Uterus (tissue), 2 donors: ENCODE results near the gene HOOK1.

Source experiments
- CTCF ChIP-seq, 4 experiments: fragments of 200-600 bp in 2 of 4; fragments of 450-650 bp in 2 of 4; sonication (generic) in 2 of 4; IDR thresholded peaks; one replicate each; pipeline ENCODE4 v1.5.1; 2016 to 2019; ENCODE audit warnings: antibody characterized with exemption in 4 of 4, mild to moderate bottlenecking in 2 of 4, moderate library complexity in 1 of 4
- POLR2A ChIP-seq, 2 donors: fragments of 450-650 bp; IDR thresholded peaks; one replicate each; pipeline ENCODE4 v1.6.1; 2016; ENCODE audit warnings: antibody characterized with exemption in 2 of 2, mild to moderate bottlenecking in 1 of 2, moderate library complexity in 1 of 2

DNA sequence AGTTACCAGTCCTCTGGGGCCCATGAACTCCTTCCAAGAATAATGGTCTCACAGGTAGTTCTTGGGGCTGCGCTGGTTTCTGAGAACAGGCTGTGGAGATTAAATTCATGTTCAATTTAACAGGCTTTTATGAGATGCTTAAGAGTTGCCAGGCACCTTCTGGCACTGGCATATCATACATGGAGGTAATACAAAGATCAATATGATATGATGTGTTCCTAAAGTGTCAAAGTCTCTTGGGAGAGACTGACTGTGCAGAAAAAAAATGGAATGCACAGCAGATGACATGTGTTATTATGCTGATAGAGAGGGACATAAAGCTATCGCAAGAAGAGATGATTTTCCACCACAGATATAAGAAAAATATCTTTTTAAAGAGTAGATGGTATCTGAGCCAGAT, 105.0 kb downstream of the HOOK1 start:
- no peak for TF ChIP-seq CTCF (IDR thresholded peaks at IDR 0.05)
- no peak for TF ChIP-seq POLR2A (IDR thresholded peaks at IDR 0.05)
